ENCODE results near the gene EN2. TPM values are rescaled to one million over a fixed set of nuclear protein-coding genes. Genes with fewer than 3 reads are reported as not detected.

Gene EN2
- total RNA-seq, 1 donor from 2014 or later, result under 0.01 TPM

- Histone ChIP-seq H3K9me3 (ENCODE audit: control insufficient read depth in 3 of 3, low read length in 3 of 3) (peaks cover 0 to 3% (median 0%) of the 10 kb centered on the region in 3 donors), H3K27me3 (ENCODE audit: control insufficient read depth in 3 of 3, insufficient read depth in 3 of 3, low read length in 3 of 3) (peaks cover 59 to 81% (median 63%) of the 10 kb centered on the region in 3 donors), H3K4me1 (ENCODE audit: control insufficient read depth in 3 of 3, insufficient read depth in 3 of 3, low read length in 3 of 3) (peaks cover 3 to 8% (median 5%) of the 10 kb centered on the region in 3 donors), H3K4me3 (ENCODE audit: low read length in 3 of 3) (no peak overlapping the region), H3K9ac (ENCODE audit: low read depth in 1 of 3, low read length in 3 of 3) (no peak overlapping the region), H3K27ac (ENCODE audit: low read depth, low read length) (no peak overlapping the region), H3K36me3 (ENCODE audit: control insufficient read depth in 3 of 3, insufficient read depth in 3 of 3, low read length in 3 of 3) (no peaks in the 10 kb centered on the region)
Measured at GRCh38 chr7:155486783-155487508, 29.0 kb downstream of the EN2 start.

DNA sequence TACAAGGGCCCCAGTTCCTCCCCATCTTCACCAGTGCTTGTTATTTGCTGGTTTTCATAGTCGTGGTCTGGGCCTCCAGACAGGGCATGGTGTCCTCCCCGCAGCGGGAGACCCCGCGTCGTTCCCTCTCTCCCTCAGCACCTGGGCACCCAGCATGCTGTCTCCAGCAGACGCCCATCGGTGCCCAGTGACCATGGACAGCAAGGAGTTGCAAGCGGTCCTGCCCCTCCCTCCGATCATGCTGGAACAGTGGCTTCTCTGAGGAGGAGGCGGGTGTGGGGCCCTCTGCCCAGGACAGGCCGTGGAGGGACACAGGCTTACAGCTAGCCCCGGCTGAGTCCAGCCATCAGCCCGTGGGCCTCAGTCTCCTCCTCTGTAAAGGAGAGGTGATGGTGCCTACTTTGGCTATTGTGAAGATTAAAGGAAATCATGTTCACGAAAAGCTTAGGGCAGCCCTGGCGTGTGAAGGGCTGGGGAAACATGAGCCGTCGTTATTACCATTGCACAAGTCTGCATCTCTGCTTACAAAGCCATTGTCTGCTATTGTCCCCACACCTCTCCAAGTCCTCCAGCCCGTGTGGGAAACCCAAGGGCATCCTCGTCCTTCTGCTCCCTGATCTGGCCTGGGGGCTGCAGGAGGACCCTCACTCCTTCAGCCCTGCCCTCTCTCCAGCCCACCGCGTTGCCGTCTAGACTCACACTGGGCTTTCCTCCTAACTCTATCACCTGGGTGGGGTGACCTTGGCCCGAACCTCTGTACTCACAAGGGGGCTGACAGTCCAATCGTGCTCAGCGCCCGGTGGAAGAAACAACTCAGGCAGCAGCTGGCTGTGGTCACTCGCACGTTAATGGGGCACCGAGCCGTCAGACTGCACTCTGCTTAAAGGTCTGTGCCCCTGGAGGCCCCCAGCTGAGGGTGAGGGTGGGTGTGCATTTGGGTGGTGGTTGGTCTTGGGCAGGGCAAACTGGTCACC, 29.9 kb downstream of the EN2 start:
- Histone ChIP-seq H3K27me3 (ENCODE audit: control insufficient read depth in 3 of 3, insufficient read depth in 3 of 3, low read length in 3 of 3) (peaks cover 51 to 73% (median 56%) of the 10 kb centered on the region in 3 donors), H3K9ac (ENCODE audit: low read depth in 1 of 3, low read length in 3 of 3) (no peak overlapping the region), H3K36me3 (ENCODE audit: control insufficient read depth in 3 of 3, insufficient read depth in 3 of 3, low read length in 3 of 3) (no peaks in the 10 kb centered on the region), H3K27ac (ENCODE audit: low read depth, low read length) (no peak overlapping the region), H3K4me3 (ENCODE audit: low read length in 3 of 3) (no peak overlapping the region), H3K9me3 (ENCODE audit: control insufficient read depth in 3 of 3, low read length in 3 of 3) (no peaks in the 10 kb centered on the region), H3K4me1 (ENCODE audit: control insufficient read depth in 3 of 3, insufficient read depth in 3 of 3, low read length in 3 of 3) (peaks cover 3 to 8% (median 5%) of the 10 kb centered on the region in 3 donors)

DNA sequence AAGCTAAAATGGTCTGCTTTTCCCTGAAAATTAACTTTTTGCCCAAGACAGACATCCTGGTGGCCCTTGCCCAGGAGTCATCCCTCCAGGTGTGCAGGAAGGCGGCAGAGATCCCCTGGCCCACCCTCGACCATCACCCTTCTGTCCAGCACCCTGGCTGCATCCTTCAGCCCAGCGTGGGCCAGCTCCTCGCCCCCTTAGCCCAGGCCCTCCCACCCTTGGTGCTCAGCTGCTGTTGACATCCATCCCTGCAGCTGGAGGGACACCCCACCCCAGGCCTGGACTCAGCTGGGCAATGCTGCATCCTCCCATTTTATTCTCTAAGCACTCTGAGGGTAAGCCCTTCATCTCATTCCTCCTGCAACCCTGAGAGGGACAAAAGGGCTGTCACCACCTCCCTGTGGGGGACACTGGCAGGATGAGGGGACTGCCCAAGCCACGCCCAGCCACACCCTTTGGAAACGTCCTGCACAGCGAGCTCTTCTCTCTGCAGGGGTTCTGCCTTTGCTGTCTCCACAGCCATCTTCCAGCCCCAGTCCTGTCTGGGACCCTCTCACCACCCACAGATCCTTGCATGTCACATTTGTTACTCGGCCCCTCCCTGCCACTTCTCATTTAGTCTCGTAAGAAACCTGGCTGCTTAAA, 30.7 kb downstream of the EN2 start:
- Histone ChIP-seq H3K36me3 (ENCODE audit: control insufficient read depth in 3 of 3, insufficient read depth in 3 of 3, low read length in 3 of 3) (no peaks in the 10 kb centered on the region), H3K4me1 (ENCODE audit: control insufficient read depth in 3 of 3, insufficient read depth in 3 of 3, low read length in 3 of 3) (peaks cover 3 to 8% (median 5%) of the 10 kb centered on the region in 3 donors), H3K4me3 (ENCODE audit: low read length in 3 of 3) (no peak overlapping the region), H3K27me3 (ENCODE audit: control insufficient read depth in 3 of 3, insufficient read depth in 3 of 3, low read length in 3 of 3) (peaks cover 45 to 65% (median 48%) of the 10 kb centered on the region in 3 donors), H3K9ac (ENCODE audit: low read depth in 1 of 3, low read length in 3 of 3) (no peak overlapping the region), H3K27ac (ENCODE audit: low read depth, low read length) (no peak overlapping the region), H3K9me3 (ENCODE audit: control insufficient read depth in 3 of 3, low read length in 3 of 3) (no peaks in the 10 kb centered on the region)

DNA sequence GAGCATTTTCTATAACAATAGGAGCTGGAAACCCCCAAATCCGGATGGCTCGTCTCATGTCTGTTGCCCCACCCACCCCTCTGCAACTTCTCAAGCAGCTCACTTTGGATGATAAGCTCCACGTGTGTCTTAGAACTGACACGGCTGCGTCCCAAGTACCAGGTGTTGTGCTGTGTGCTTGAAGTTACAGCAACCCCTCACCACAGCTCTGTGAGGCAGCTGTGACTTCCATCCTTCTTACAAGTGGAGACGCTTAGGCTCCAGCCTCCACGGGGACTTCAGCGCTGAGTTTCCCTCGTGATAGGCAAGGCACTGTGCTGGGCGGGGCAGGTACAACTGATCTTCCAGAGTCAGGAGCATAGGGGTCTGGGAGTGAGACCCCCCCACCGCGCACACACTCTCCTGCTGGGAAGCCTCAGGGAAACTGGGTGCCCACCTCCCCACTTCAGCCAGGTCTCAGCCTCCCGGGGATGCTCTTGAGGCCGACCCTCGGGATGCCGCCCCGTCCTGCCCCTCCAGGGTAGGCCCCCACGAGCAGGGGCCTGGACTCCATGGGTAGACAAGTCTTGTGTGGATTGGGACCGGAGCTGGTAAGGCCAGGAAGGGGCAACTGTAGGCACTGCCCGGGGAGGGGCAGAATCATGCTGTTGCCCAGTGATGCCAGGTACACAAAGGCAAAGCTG, 31.4 kb downstream of the EN2 start:
- H3K4me3 ChIP-seq (ENCODE audit: low read length in 3 of 3), result no peak overlapping the region
- no peaks in the 10 kb centered on the region for H3K36me3 ChIP-seq (ENCODE audit: control insufficient read depth in 3 of 3, insufficient read depth in 3 of 3, low read length in 3 of 3)
- H3K9me3 ChIP-seq (ENCODE audit: control insufficient read depth in 3 of 3, low read length in 3 of 3), result no peaks in the 10 kb centered on the region
- H3K27ac ChIP-seq (ENCODE audit: low read depth, low read length), result no peak overlapping the region
- no peak overlapping the region for H3K9ac ChIP-seq (ENCODE audit: low read depth in 1 of 3, low read length in 3 of 3)
- peaks cover 0 to 8% (median 3%) of the 10 kb centered on the region in 3 donors for H3K4me1 ChIP-seq (ENCODE audit: control insufficient read depth in 3 of 3, insufficient read depth in 3 of 3, low read length in 3 of 3)
- H3K27me3 ChIP-seq (ENCODE audit: control insufficient read depth in 3 of 3, insufficient read depth in 3 of 3, low read length in 3 of 3), result peaks cover 40 to 61% (median 47%) of the 10 kb centered on the region in 3 donors

- H3K9ac ChIP-seq (ENCODE audit: low read depth in 1 of 3, low read length in 3 of 3), result no peak overlapping the region
- H3K4me3 ChIP-seq (ENCODE audit: low read length in 3 of 3), result peak overlapping the region; percentile 52 to 65 (median 54)
- peaks cover 0 to 8% (median 3%) of the 10 kb centered on the region in 3 donors for H3K4me1 ChIP-seq (ENCODE audit: control insufficient read depth in 3 of 3, insufficient read depth in 3 of 3, low read length in 3 of 3)
- H3K27me3 ChIP-seq (ENCODE audit: control insufficient read depth in 3 of 3, insufficient read depth in 3 of 3, low read length in 3 of 3), result peaks cover 39 to 54% (median 40%) of the 10 kb centered on the region in 3 donors
- H3K9me3 ChIP-seq (ENCODE audit: control insufficient read depth in 3 of 3, low read length in 3 of 3), result no peaks in the 10 kb centered on the region
- H3K36me3 ChIP-seq (ENCODE audit: control insufficient read depth in 3 of 3, insufficient read depth in 3 of 3, low read length in 3 of 3), result no peaks in the 10 kb centered on the region
- no peak overlapping the region for H3K27ac ChIP-seq (ENCODE audit: low read depth, low read length)
Measured at GRCh38 chr7:155489862-155490696, 32.1 kb downstream of the EN2 start.

- H3K27ac ChIP-seq (ENCODE audit: low read depth, low read length), result no peak overlapping the region
- peaks cover 38 to 58% (median 39%) of the 10 kb centered on the region in 3 donors for H3K27me3 ChIP-seq (ENCODE audit: control insufficient read depth in 3 of 3, insufficient read depth in 3 of 3, low read length in 3 of 3)
- H3K9ac ChIP-seq (ENCODE audit: low read depth in 1 of 3, low read length in 3 of 3), result peak overlapping the region in 1 of 3 donors; percentile 33
- H3K9me3 ChIP-seq (ENCODE audit: control insufficient read depth in 3 of 3, low read length in 3 of 3), result no peaks in the 10 kb centered on the region
- H3K4me1 ChIP-seq (ENCODE audit: control insufficient read depth in 3 of 3, insufficient read depth in 3 of 3, low read length in 3 of 3), result peaks cover 0 to 8% (median 3%) of the 10 kb centered on the region in 3 donors
- peak overlapping the region; percentile 52 to 65 (median 54) for H3K4me3 ChIP-seq (ENCODE audit: low read length in 3 of 3)
- no peaks in the 10 kb centered on the region for H3K36me3 ChIP-seq (ENCODE audit: control insufficient read depth in 3 of 3, insufficient read depth in 3 of 3, low read length in 3 of 3)
Measured at GRCh38 chr7:155490697-155491628, 33.0 kb downstream of the EN2 start.

DNA sequence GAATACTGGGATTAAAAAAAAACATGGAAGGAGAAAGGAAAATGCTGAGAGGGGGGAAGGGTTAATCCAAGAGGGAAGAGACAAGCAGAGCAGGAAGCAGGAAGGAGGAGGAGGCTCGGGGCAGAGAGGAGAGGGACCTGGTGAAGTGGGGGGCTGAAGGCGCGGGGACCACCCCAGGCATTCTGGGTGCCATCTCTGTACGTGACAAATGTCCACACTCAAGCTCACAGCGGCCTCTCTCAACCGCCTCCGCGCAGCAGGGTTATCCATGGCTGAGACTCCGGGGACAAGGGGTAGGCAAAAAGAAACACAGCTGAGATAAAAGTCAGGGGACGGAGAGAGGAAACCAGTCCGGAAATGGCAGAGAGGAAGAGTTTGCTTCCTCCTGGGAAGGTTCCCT, 33.9 kb downstream of the EN2 start:
- Histone ChIP-seq H3K36me3 (ENCODE audit: control insufficient read depth in 3 of 3, insufficient read depth in 3 of 3, low read length in 3 of 3) (no peaks in the 10 kb centered on the region), H3K27ac (ENCODE audit: low read depth, low read length) (no peak overlapping the region), H3K9me3 (ENCODE audit: control insufficient read depth in 3 of 3, low read length in 3 of 3) (no peaks in the 10 kb centered on the region), H3K4me1 (ENCODE audit: control insufficient read depth in 3 of 3, insufficient read depth in 3 of 3, low read length in 3 of 3) (peaks cover 0 to 8% (median 3%) of the 10 kb centered on the region in 3 donors), H3K27me3 (ENCODE audit: control insufficient read depth in 3 of 3, insufficient read depth in 3 of 3, low read length in 3 of 3) (peaks cover 37 to 57% (median 39%) of the 10 kb centered on the region in 3 donors), H3K9ac (ENCODE audit: low read depth in 1 of 3, low read length in 3 of 3) (no peak overlapping the region), H3K4me3 (ENCODE audit: low read length in 3 of 3) (no peak overlapping the region)
